IgD-negative memory B cell (primary cell): ENCODE results near the gene PACSIN1. TPM values are rescaled to one million over a fixed set of nuclear protein-coding genes. Genes with fewer than 3 reads are reported as not detected.
A peak's percentile ranks its signal among the peaks of the same experiment; 100 is the strongest.

ENCODE experiments used
- H3K27ac Mint-ChIP-seq, 3 donors: one replicate each; pipeline ENCODE4 v1.8.0; 2020 to 2022; ENCODE audit warnings: mild to moderate bottlenecking in 3 of 3, mixed read lengths in 3 of 3, moderate library complexity in 1 of 3
- H3K27me3 Mint-ChIP-seq: one replicate; pipeline ENCODE4 v1.8.0; 2021; ENCODE audit warnings: mixed read lengths
- H3K36me3 Mint-ChIP-seq: one replicate; pipeline ENCODE4 v1.8.0; 2020; ENCODE audit warnings: mild to moderate bottlenecking, mixed read lengths
- H3K4me1 Mint-ChIP-seq, 3 donors: one replicate each; pipeline ENCODE4 v1.8.0; 2020 to 2022; ENCODE audit warnings: mixed read lengths in 3 of 3, mild to moderate bottlenecking in 1 of 3
- H3K4me3 Mint-ChIP-seq, 4 donors: one replicate each; pipeline ENCODE4 v1.8.0; 2020 to 2022; ENCODE audit warnings: mild to moderate bottlenecking in 4 of 4, mixed read lengths in 4 of 4, moderate library complexity in 3 of 4
- H3K9me3 Mint-ChIP-seq, 3 donors: one replicate each; pipeline ENCODE4 v1.8.0; 2020 to 2021; ENCODE audit warnings: mixed read lengths in 3 of 3, mild to moderate bottlenecking in 1 of 3
- polyA plus RNA-seq: library from polyadenylated mRNA; unstranded; fragments of 300-500 nt; fragmentation: Illumina TruSeq; gene quantifications from one replicate; pipeline ENCODE4 v1.2.3, GENCODE V29; 2021

The PACSIN1 gene
- polyA plus RNA-seq, 1 donor from 2014 or later = not detected

DNA sequence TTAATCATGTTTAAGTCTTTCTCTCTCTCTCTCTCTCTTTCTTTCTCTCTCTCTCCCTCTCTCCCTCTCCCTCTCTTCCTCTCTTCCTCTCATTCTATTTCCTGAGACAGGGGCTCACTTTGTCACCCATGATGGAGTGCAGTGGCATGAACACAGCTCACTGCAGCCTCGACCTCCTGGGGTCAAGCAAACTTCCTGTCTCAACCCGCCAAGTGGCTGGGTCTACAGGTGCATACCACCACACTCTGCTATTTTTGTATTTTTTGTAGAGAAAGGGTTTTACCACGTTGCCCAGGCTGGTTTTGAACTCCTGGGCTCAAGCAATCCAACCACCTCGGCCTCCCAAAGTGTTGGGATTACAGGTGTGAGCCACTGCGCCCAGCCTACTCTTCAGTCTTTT lies 24.4 kb upstream of the PACSIN1 start:
- Mint-ChIP-seq H3K36me3 (no peaks in the 10 kb centered on the region), H3K4me1 (peaks cover 0 to 5% (median 2%) of the 10 kb centered on the region in 3 donors), H3K9me3 (peaks cover 0 to 4% (median 2%) of the 10 kb centered on the region in 3 donors), H3K27ac (peak overlapping the region in 1 of 3 donors; percentile 76), H3K4me3 (peak overlapping the region in 1 of 4 donors; percentile 60), H3K27me3 (no peaks in the 10 kb centered on the region)

DNA sequence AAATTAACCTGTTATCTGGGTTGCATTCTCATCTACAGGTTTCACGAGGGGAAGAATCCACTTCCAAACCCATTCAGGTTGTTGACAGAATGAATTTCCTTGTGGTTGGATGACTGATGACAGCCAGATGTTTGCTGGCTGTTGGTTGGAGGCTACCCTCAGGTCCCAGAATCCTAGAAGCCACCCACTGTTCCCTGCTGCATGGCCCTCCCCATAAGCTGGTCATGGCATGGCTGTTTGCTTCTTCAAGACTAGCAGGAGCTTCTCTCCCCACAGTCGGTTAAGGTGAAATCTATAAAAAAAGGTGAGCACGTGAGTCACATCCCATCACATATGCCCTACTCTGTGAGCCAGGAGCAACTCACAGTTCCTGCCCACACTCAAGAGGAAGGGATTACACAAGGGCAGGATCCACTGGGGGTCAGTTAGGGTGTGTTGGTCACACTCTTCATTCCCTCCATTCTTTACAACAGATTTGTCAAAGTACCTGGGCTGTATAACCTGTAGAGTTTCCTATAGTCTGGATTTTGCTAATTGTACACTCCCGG lies 20.5 kb upstream of the PACSIN1 start:
- Mint-ChIP-seq H3K9me3 (no peaks in the 10 kb centered on the region), H3K4me1 (peaks cover 0 to 5% (median 2%) of the 10 kb centered on the region in 3 donors), H3K36me3 (no peaks in the 10 kb centered on the region), H3K27ac (no peak overlapping the region), H3K27me3 (peaks cover 4% of the 10 kb centered on the region), H3K4me3 (no peak overlapping the region)

DNA sequence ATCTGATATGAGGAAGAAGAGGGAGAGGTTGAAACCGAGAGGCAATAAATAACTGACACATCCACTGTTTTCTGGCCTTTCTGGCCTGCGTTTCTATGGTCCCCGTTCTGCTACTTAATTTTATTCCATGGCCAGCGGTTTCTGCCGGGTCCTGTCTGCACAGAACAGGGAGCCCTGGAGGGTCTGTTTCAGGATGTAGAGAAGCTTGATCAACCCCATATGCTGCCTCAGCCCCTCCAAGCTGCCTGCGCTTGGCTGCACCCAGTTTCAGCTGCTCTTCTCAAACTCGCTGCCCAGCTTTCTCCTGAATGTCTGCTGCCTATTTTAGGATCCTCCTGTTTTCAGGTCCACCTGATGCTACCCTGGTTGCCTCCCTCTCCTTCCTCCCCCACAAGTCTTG lies 18.5 kb upstream of the PACSIN1 start:
- Mint-ChIP-seq H3K27ac (no peak overlapping the region), H3K27me3 (peaks cover 4% of the 10 kb centered on the region), H3K9me3 (peaks cover 0 to 6% (median 4%) of the 10 kb centered on the region in 3 donors), H3K4me3 (no peak overlapping the region), H3K36me3 (no peaks in the 10 kb centered on the region), H3K4me1 (no peaks in the 10 kb centered on the region)

DNA sequence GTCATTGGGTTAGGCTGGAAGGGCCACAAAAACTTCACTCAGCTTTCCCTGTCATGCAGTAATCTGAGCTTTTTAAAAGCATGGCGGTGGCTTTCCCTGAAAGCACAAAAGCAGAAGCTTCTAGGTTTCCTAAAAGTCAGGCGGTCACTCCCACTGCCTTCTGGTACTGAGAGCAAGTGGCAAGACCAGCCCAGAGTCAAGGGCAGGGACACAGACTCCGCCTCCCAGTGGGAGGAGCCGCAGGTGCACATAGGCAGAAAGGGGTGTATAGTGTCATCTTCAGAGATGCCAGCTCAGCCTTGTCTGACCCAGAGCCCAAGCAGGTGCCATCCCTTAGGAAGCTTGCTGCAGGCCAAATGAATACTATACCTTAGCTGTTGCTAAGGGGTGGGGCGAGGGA lies 18.0 kb upstream of the PACSIN1 start:
- peaks cover 0 to 6% (median 4%) of the 10 kb centered on the region in 3 donors for H3K9me3 Mint-ChIP-seq
- H3K4me3 Mint-ChIP-seq = no peak overlapping the region
- H3K27me3 Mint-ChIP-seq = peaks cover 4% of the 10 kb centered on the region
- no peaks in the 10 kb centered on the region for H3K36me3 Mint-ChIP-seq
- H3K4me1 Mint-ChIP-seq = no peaks in the 10 kb centered on the region
- no peak overlapping the region for H3K27ac Mint-ChIP-seq

DNA sequence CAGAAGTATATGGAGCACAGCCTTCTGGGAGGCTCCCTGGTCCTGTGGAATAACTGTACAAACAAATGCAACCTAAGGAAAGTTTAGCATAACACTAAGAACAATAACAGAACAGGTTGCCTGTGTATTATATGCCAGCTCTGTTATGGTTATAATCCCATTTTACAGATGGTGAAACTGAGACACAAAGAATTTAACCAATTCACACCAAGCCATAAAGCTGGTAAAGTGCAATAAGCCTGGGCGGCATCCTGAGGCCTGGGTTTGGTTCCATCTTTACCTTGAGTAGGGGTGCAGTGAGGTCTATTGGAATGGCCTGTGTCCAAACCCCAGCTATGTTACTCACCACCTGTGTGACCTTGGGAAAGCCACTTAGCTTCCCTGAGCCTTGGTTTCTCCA lies 14.7 kb upstream of the PACSIN1 start:
- no peak overlapping the region for H3K4me3 Mint-ChIP-seq
- H3K9me3 Mint-ChIP-seq = peaks cover 0 to 6% (median 4%) of the 10 kb centered on the region in 3 donors
- H3K27me3 Mint-ChIP-seq = peaks cover 4% of the 10 kb centered on the region
- no peak overlapping the region for H3K27ac Mint-ChIP-seq
- H3K36me3 Mint-ChIP-seq = no peaks in the 10 kb centered on the region
- no peaks in the 10 kb centered on the region for H3K4me1 Mint-ChIP-seq

DNA sequence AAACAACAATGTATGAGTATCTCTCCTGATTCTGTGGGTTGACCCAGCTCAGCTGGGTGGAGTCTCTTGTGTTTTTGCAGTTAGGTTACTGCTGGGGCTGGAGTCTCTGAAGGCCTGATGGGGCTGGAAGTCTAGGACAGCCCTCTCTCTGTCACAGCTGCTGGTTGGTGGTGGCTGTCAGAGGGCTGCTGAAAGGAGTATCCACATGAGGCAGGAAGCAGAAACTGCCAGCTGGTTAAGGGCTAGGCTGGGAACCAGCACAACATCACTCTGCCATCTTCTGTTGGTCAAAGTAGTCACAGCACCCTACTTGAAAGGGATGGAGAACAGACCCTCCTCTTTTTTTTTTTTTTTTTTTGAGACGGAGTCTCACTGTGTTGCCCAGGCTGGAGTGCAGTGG lies 10.0 kb upstream of the PACSIN1 start:
- Mint-ChIP-seq H3K36me3 (no peaks in the 10 kb centered on the region), H3K4me1 (no peaks in the 10 kb centered on the region), H3K4me3 (no peak overlapping the region), H3K27ac (no peak overlapping the region), H3K9me3 (peaks cover 0 to 6% (median 4%) of the 10 kb centered on the region in 3 donors), H3K27me3 (no peaks in the 10 kb centered on the region)

DNA sequence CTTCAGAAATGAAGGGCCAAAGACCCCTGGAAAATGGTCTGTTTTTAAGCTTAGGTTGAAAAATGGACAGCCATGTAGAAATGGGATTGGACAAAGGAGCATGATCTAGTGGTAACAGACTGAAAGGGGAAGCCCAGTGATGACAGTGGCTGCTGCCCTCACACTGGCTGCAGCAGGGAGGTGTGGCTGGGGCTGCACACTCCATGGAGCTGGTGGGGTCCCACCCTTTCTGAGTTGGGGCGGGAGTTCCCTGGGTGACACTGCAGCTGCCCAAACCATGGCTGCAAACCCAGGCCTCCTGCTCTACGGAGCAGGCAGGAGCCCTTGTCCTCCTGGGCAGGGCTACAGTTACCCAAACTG lies 8.5 kb upstream of the PACSIN1 start:
- Mint-ChIP-seq H3K4me1 (no peaks in the 10 kb centered on the region), H3K27me3 (no peaks in the 10 kb centered on the region)

DNA sequence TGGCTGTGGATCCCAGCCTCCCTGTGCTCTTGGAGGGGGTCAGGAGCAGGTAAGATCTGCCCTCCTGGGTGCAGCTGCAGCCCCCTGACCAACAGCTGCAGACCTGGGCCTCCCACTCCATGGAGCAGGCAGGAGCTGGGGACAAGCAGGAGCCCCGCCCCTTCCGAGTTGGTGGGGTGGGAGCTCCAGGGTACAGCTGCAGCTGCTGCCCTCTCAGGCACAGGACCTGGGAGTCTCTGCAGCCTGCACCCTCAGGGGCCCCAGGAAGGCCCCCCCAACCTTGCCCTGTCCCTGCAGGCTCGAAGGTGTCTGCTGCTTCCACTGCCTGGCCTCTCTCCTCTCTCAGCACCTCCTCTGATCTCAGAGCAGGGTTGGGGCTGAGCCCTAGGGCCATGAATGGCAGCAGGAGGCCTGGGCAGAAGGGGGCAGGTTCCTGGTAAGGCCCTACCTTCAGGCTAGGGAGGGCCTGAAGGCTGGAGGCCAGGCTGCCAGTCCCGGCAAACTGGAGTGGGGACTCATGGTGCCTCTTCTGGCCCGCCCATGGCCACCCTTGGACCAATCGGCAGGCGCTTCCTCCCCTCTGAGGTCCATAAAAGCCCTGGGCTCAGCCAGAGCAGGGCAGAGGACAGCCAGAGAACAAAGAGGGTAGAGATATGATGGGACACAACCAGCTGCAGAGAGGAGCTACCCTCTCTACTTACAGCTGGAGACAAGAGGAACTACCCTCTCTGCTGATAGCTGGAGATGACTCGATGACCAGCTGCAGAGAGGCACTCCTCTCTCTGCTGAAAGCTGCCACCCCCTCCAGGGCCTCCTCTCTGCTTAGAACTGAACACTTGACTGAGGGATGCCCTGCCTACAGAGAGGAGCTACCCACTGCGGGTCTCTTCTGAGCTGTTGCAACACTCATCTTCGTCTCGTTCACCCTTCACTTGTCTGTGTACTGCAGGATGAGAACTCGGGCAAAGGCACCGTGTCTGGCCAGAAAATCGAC lies 7.8 kb upstream of the PACSIN1 start:
- Mint-ChIP-seq H3K27me3 (peaks cover under 1% of the 10 kb centered on the region), H3K4me1 (peaks cover 0 to 2% (median 0%) of the 10 kb centered on the region in 3 donors), H3K27ac (peak overlapping the region in 1 of 3 donors; percentile 39), H3K36me3 (no peaks in the 10 kb centered on the region), H3K9me3 (no peaks in the 10 kb centered on the region), H3K4me3 (no peak overlapping the region)

More for the DNA sequence above, 8.5 kb upstream of the PACSIN1 start:
- Mint-ChIP-seq H3K4me3 (no peak overlapping the region), H3K27ac (no peak overlapping the region), H3K36me3 (no peaks in the 10 kb centered on the region), H3K9me3 (no peaks in the 10 kb centered on the region)

DNA sequence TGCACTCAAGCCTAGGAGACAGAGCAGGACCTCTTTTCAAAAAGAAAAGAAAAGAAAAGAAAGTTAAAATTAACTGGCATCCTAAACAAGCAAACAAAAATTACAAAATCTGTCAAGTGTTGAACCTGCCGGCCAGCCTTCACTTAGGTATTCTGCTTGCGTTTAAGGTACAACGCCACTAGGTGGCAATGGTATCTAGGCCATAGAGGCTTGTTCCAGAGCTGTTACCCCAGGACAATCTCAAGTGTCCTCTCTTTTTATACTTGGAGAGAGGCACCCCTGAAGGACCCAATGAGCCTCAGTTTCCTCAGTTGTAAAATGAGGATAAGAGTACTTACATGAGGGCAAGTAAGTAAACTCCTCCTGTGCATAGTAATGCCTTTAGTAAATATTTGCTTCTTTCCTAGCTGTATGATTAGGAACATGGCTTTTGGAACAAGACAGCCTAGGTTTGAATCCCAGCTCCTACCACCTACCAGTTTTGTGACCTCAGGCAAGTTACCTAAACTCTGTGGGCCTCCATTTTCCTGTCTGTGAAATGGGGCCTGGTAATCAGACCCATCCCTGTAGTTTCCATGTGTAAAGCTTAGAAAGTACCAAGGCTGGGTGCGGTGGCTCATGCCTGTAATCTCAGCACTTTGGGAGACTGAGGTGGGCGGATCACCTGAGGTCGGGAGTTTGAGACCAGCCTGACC lies 5.8 kb upstream of the PACSIN1 start:
- Mint-ChIP-seq H3K4me3 (no peak overlapping the region), H3K27ac (no peak overlapping the region), H3K4me1 (peaks cover 0 to 4% (median 4%) of the 10 kb centered on the region in 3 donors), H3K9me3 (no peaks in the 10 kb centered on the region), H3K36me3 (no peaks in the 10 kb centered on the region), H3K27me3 (peaks cover 10% of the 10 kb centered on the region)

DNA sequence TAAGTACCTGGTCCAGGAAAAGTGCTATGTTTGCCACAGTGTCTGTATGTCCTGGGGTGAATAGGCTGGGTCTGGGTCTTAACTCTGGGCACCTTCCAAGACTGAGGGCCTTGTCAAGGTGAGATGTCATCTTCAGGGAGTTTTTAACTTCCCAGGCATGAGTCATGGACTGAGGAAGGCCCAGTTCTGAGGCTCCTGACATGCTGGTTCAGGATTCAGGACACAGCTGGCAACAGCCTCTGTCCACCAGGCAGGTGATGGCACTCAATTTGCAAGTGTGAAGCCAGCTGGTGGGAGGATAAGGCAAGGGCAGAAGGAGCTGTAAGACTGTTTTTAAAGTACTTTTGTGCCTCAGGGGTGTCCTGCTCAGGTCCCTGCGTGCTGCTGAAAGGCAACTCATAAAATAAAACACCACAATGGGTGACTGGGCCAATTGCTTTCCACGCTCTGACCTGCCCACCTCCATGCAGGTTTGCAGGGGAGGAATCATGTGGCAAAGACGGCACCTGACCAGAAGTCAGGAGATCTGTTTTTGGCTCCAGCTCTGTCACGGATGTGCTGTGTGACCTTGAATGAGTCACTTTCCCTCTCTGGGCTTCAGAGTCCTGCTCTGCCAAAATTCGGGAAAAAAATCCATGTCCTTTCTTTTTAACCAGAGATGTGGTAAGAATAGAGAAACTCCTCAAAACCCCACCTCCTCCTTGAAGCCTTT lies 4.9 kb upstream of the PACSIN1 start:
- H3K27ac Mint-ChIP-seq = peak overlapping the region in 1 of 3 donors; percentile 53
- peaks cover 4 to 6% (median 5%) of the 10 kb centered on the region in 3 donors for H3K4me1 Mint-ChIP-seq
- H3K9me3 Mint-ChIP-seq = no peaks in the 10 kb centered on the region
- H3K4me3 Mint-ChIP-seq = no peak overlapping the region
- H3K36me3 Mint-ChIP-seq = no peaks in the 10 kb centered on the region
- peaks cover 14% of the 10 kb centered on the region for H3K27me3 Mint-ChIP-seq

DNA sequence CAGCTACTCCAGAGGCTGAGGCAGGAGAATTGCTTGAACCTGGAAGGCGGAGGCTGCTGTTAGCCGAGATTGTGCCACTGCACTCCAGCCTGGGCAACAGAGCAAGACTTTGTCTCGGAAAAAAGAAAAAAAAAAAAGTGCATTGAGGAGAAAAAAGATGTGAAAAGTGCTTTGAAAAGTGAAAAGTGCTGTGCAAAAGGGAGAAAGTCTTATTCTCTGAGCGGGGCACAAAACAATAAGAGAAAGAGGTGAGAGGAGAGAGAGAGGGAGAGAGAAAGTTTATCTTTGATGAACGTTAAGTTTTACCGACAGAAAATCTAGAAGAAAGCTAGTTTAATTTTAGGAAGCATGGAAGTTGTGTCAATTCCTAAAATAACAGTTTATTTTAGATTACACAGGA lies 3.9 kb upstream of the PACSIN1 start:
- H3K4me1 Mint-ChIP-seq = peaks cover 4 to 6% (median 6%) of the 10 kb centered on the region in 3 donors
- H3K36me3 Mint-ChIP-seq = no peaks in the 10 kb centered on the region
- H3K27me3 Mint-ChIP-seq = peaks cover 14% of the 10 kb centered on the region
- no peak overlapping the region for H3K4me3 Mint-ChIP-seq
- no peak overlapping the region for H3K27ac Mint-ChIP-seq
- no peaks in the 10 kb centered on the region for H3K9me3 Mint-ChIP-seq

DNA sequence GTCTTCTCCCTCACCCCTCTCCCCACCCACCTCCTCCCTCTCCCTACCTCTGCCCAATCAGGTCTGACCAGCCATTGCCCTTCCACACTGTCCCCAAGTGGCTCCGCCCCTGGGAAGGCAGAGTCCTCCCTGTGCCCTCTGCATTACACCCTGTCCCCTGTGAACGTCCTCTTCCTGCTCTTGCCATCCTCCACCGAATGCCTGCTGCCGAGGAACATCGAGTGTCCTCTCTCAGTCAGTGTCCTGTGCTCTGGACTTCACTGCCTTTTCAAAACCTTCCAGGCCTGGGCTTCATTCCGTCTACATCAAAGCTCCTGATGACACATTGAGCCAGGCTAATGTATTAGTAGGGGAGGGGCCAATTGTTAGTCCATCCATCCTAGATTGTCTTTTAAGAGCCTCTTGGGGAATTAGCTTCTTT lies 3.3 kb upstream of the PACSIN1 start:
- H3K27me3 Mint-ChIP-seq = peaks cover 14% of the 10 kb centered on the region
- H3K4me1 Mint-ChIP-seq = peaks cover 4 to 9% (median 6%) of the 10 kb centered on the region in 3 donors
- no peaks in the 10 kb centered on the region for H3K36me3 Mint-ChIP-seq
- H3K9me3 Mint-ChIP-seq = no peaks in the 10 kb centered on the region
- H3K27ac Mint-ChIP-seq = no peak overlapping the region
- no peak overlapping the region for H3K4me3 Mint-ChIP-seq

DNA sequence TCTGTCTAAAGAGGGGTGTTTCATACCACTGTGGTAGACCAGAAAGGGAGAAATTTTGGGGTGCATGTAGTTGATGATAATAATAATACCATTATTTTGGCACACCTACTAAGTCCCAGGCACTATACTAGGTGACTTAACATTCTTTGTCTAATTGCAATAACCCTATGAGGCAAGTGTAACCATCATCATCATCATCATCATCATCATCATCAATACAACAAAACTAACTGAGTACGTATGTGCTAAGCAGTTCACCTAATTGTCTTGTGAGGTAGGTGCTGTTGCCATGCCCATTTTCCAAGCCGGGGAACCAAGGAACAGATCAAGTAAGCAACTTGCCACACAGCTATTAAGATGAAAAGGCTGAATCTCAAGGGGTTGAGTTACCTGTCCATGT lies 2.6 kb upstream of the PACSIN1 start:
- no peaks in the 10 kb centered on the region for H3K36me3 Mint-ChIP-seq
- peak overlapping the region in 1 of 4 donors; percentile 29 for H3K4me3 Mint-ChIP-seq
- peaks cover 15% of the 10 kb centered on the region for H3K27me3 Mint-ChIP-seq
- peaks cover 9 to 14% (median 9%) of the 10 kb centered on the region in 3 donors for H3K4me1 Mint-ChIP-seq
- H3K27ac Mint-ChIP-seq = no peak overlapping the region
- H3K9me3 Mint-ChIP-seq = no peaks in the 10 kb centered on the region

DNA sequence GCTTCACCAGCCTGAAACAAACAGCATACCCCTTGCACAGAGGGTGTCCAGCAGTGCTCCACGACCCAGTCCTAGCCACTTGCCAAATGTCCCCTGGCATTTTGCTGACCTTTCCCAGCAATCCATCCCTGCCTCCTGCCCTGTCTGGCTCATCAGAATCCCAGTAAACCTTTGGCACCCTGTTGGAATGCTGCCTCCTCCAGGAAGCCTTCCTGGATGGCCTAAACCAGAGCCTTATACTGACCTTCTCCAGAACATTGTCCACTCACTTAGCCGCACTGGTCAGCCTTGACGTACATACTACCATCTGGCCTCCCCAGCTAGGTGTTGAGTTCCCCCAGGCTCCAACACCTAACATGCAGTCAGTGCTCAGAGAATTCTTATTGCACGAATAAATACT lies 2.0 kb upstream of the PACSIN1 start:
- Mint-ChIP-seq H3K4me1 (peaks cover 14 to 19% (median 15%) of the 10 kb centered on the region in 3 donors), H3K4me3 (no peak overlapping the region), H3K27me3 (peaks cover 17% of the 10 kb centered on the region), H3K36me3 (no peaks in the 10 kb centered on the region), H3K9me3 (no peaks in the 10 kb centered on the region), H3K27ac (no peak overlapping the region)
